Caco-2 (cell line): ENCODE results near the gene FGF12. TPM values are rescaled to one million over a fixed set of nuclear protein-coding genes. Genes with fewer than 3 reads are reported as not detected.
"Not testable (repeated sequence)": the region's sequence is repeated elsewhere in the genome, so short reads cannot be mapped to it uniquely, and the experiment has no call there.

Experiments
- BruUV-seq: library from RNA; stranded (reverse); fragments of 400-500 nt; replicated peaks from 2 replicates; lab custom pipeline; 2021; lab: Mats Ljungman, UMichigan
- CTCF ChIA-PET: fragments of 300-600 bp; sonication (Branson Sonifier 250); formaldehyde crosslinking; loops from one replicate; lab custom pipeline; 2022; ENCODE audit warnings: antibody characterized with exemption; lab: Charles Lee
- POLR2A ChIA-PET: fragments of 300-600 bp; sonication (Branson Sonifier 250); formaldehyde crosslinking; loops from one replicate; lab custom pipeline; 2022; ENCODE audit warnings: antibody characterized with exemption; lab: Charles Lee
- DNase-seq, 2 experiments: peaks; one replicate each; pipeline versions ENCODE4 v3.0.0 to v3.0.0-alpha.2; 2020 to 2022
- H3K27me3 ChIP-seq: replicated peaks from 2 replicates; pipeline ENCODE4 v1.6.0; 2011; ENCODE audit warnings: low read length; ENCODE audit not compliant: control insufficient read depth, insufficient read depth
- H3K36me3 ChIP-seq: 2 replicates; pipeline ENCODE4 v1.5.1; 2011; ENCODE audit warnings: low read length; ENCODE audit not compliant: control insufficient read depth, insufficient read depth
- H3K4me1 ChIP-seq: fragments of 250-450 bp; sonication (Bioruptor Pico); 2 replicates; pipeline ENCODE4 v1.5.1; 2020; ENCODE audit warnings: mild to moderate bottlenecking
- H3K4me3 ChIP-seq: 2 replicates; pipeline ENCODE4 v1.5.1; 2011; ENCODE audit warnings: low read depth, mild to moderate bottlenecking, control low read depth, low read length
- H3K9me3 ChIP-seq: fragments of 250-450 bp; sonication (Bioruptor Pico); 2 replicates; pipeline ENCODE4 v1.5.1; 2020; ENCODE audit warnings: mild to moderate bottlenecking, moderate library complexity
- H3K27ac Mint-ChIP-seq: one replicate; pipeline ENCODE4 v1.8.0; 2022; ENCODE audit warnings: mixed read lengths; ENCODE audit not compliant: unreplicated experiment
- H3K27me3 Mint-ChIP-seq: one replicate; pipeline ENCODE4 v1.8.0; 2022; ENCODE audit warnings: mixed read lengths; ENCODE audit not compliant: insufficient read depth, unreplicated experiment
- H3K36me3 Mint-ChIP-seq: one replicate; pipeline ENCODE4 v1.8.0; 2022; ENCODE audit warnings: mild to moderate bottlenecking, mixed read lengths; ENCODE audit not compliant: insufficient read depth, unreplicated experiment
- H3K4me1 Mint-ChIP-seq: one replicate; pipeline ENCODE4 v1.8.0; 2022; ENCODE audit warnings: low read depth, mixed read lengths; ENCODE audit not compliant: unreplicated experiment
- H3K4me3 Mint-ChIP-seq: one replicate; pipeline ENCODE4 v1.8.0; 2022; ENCODE audit warnings: mild to moderate bottlenecking, moderate library complexity, mixed read lengths; ENCODE audit not compliant: unreplicated experiment
- H3K9me3 Mint-ChIP-seq: one replicate; pipeline ENCODE4 v1.8.0; 2022; ENCODE audit warnings: mixed read lengths; ENCODE audit not compliant: unreplicated experiment
- intact Hi-C: fragments of 100-400 bp; cut with micrococcal nuclease; formaldehyde crosslinking; loops from one replicate; pipeline ENCODE4 v1.10.0; 2022; ENCODE audit not compliant: unreplicated experiment
- total RNA-seq: library from RNA; stranded (reverse); gene quantifications from 2 replicates; pipeline ENCODE4 v1.2.3, GENCODE V29; 2022
- TF ChIP-seq, protein P1 (sequence below), 2 experiments: fragments of 200-600 bp in 1 of 2; IDR thresholded peaks; 1 replicate in 1 of 2; 2 replicates in 1 of 2; pipeline versions ENCODE4 v1.5.1 to v1.8.0; 2011 to 2022; ENCODE audit warnings: antibody characterized with exemption in 1 of 2, control low read depth in 1 of 2, inconsistent platforms in 1 of 2, low read depth in 1 of 2, low read length in 1 of 2, mild to moderate bottlenecking in 1 of 2, moderate library complexity in 1 of 2; ENCODE audit not compliant: insufficient read depth in 1 of 2, severe bottlenecking in 1 of 2, unreplicated experiment in 1 of 2

Gene FGF12
- total RNA-seq, 1 experiment from 2014 or later: 0.41 TPM

GRCh38 chr3:192747746-192748145 lies 20.4 kb upstream of the FGF12 start:
- Histone ChIP-seq H3K4me1 (no peaks in the 10 kb centered on the region), H3K4me3 (no peak overlapping the region), H3K27me3 (no peaks in the 10 kb centered on the region), H3K9me3 (no peaks in the 10 kb centered on the region), H3K36me3 (no peaks in the 10 kb centered on the region)
- TF ChIP-seq, protein P1, sequence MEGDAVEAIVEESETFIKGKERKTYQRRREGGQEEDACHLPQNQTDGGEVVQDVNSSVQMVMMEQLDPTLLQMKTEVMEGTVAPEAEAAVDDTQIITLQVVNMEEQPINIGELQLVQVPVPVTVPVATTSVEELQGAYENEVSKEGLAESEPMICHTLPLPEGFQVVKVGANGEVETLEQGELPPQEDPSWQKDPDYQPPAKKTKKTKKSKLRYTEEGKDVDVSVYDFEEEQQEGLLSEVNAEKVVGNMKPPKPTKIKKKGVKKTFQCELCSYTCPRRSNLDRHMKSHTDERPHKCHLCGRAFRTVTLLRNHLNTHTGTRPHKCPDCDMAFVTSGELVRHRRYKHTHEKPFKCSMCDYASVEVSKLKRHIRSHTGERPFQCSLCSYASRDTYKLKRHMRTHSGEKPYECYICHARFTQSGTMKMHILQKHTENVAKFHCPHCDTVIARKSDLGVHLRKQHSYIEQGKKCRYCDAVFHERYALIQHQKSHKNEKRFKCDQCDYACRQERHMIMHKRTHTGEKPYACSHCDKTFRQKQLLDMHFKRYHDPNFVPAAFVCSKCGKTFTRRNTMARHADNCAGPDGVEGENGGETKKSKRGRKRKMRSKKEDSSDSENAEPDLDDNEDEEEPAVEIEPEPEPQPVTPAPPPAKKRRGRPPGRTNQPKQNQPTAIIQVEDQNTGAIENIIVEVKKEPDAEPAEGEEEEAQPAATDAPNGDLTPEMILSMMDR (IDR thresholded peaks at IDR 0.05; ENCODE audit: insufficient read depth in 1 of 2, low read depth in 1 of 2, low read length in 1 of 2, severe bottlenecking in 1 of 2, unreplicated experiment in 1 of 2): no peak
- ChIA-PET POLR2A (no interaction called here), CTCF (no interaction called here)
- no peak overlapping the region for H3K27ac Mint-ChIP-seq
- no TSS peak for BruUV-seq
- no peak overlapping the region for H3K4me3 Mint-ChIP-seq
- H3K4me1 Mint-ChIP-seq: no peaks in the 10 kb centered on the region
- H3K36me3 Mint-ChIP-seq: no peaks in the 10 kb centered on the region
- H3K9me3 Mint-ChIP-seq: no peaks in the 10 kb centered on the region
- DNase-seq: no peak
- H3K27me3 Mint-ChIP-seq: peaks cover 5% of the 10 kb centered on the region
- intact Hi-C loops: no loop called here

DNA sequence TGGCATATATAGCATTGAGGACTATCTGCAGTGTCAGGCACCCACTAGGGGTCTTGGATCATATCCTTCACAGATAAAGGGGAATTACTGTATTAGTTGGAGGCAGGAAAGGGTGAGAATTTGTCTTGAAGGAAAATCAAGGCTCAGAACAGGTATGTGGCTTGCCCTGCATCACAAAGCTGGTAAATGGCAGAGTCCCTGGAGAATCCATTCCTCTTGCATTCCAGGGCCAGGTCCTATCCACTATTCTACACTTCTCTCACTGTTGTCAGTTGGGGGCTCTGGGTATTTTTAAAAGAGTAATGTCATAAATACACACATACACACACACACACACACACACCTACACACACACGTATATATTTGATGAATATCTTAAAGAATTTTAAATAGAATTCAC lies 19.8 kb upstream of the FGF12 start:
- POLR2A ChIA-PET: no interaction called here
- Mint-ChIP-seq H3K9me3 (no peaks in the 10 kb centered on the region), H3K36me3 (no peaks in the 10 kb centered on the region), H3K4me1 (no peaks in the 10 kb centered on the region), H3K27ac (no peak overlapping the region), H3K27me3 (peaks cover 5% of the 10 kb centered on the region), H3K4me3 (no peak overlapping the region)
- Histone ChIP-seq H3K27me3 (no peaks in the 10 kb centered on the region), H3K4me3 (no peak overlapping the region), H3K36me3 (no peaks in the 10 kb centered on the region), H3K9me3 (no peaks in the 10 kb centered on the region), H3K4me1 (no peaks in the 10 kb centered on the region)
- no peak for DNase-seq
- intact Hi-C loops: no loop called here
- TF ChIP-seq, protein P1 (IDR thresholded peaks at IDR 0.05; ENCODE audit: insufficient read depth in 1 of 2, low read depth in 1 of 2, low read length in 1 of 2, severe bottlenecking in 1 of 2, unreplicated experiment in 1 of 2): no peak
- no TSS peak for BruUV-seq
- CTCF ChIA-PET: no interaction called here

- H3K9me3 ChIP-seq: no peaks in the 10 kb centered on the region
- no peak overlapping the region for H3K4me3 ChIP-seq
- H3K27me3 ChIP-seq: no peaks in the 10 kb centered on the region
- H3K4me1 Mint-ChIP-seq: no peaks in the 10 kb centered on the region
- CTCF ChIA-PET: no interaction called here
- peaks cover 3% of the 10 kb centered on the region for H3K27me3 Mint-ChIP-seq
- H3K9me3 Mint-ChIP-seq: no peaks in the 10 kb centered on the region
- H3K4me1 ChIP-seq: no peaks in the 10 kb centered on the region
- H3K27ac Mint-ChIP-seq: no peak overlapping the region
- H3K4me3 Mint-ChIP-seq: peak overlapping the region; percentile 16
- TF ChIP-seq, protein P1 (IDR thresholded peaks at IDR 0.05; ENCODE audit: insufficient read depth in 1 of 2, low read depth in 1 of 2, low read length in 1 of 2, severe bottlenecking in 1 of 2, unreplicated experiment in 1 of 2): no peak
- H3K36me3 Mint-ChIP-seq: no peaks in the 10 kb centered on the region
- POLR2A ChIA-PET: no interaction called here
- H3K36me3 ChIP-seq: no peaks in the 10 kb centered on the region
- intact Hi-C loops: no loop called here
- BruUV-seq: no TSS peak
- DNase-seq: no peak
These were observed 17.8 kb upstream of the FGF12 start for GRCh38 chr3:192745150-192745549.

- not testable (repeated sequence) for H3K4me3 Mint-ChIP-seq
These were observed 17.3 kb upstream of the FGF12 start for GRCh38 chr3:192744604-192745003.

More at GRCh38 chr3:192744604-192745003, 17.3 kb upstream of the FGF12 start:
- H3K4me1 ChIP-seq, DNase-seq, H3K4me1 Mint-ChIP-seq, H3K27me3 Mint-ChIP-seq, BruUV-seq, H3K36me3 ChIP-seq, H3K9me3 Mint-ChIP-seq, CTCF ChIA-PET, intact Hi-C loops, H3K27ac Mint-ChIP-seq, POLR2A ChIA-PET, H3K4me3 ChIP-seq, H3K36me3 Mint-ChIP-seq, H3K9me3 ChIP-seq, H3K27me3 ChIP-seq: not testable (repeated sequence)
